GM21423 (cell line): ENCODE measurements around the gene LRRTM3.
A peak's percentile ranks its signal among the peaks of the same experiment; 100 is the strongest.

ENCODE experiments used
- ATAC-seq: cut with Tn5 transposase; IDR thresholded peaks from one replicate; pipeline ENCODE4 v1.9.1; 2021; ENCODE audit warnings: mild to moderate bottlenecking, moderate library complexity; ENCODE audit not compliant: unreplicated experiment

The LRRTM3 gene

GRCh38 chr10:66925896-66926715 lies at the start of gene LRRTM3:
TSS of gene LRRTM3 (plus strand) at chr10:66926036.
- peak; percentile 100 for ATAC-seq

GRCh38 chr10:66877361-66877760 lies 48.5 kb upstream of the LRRTM3 start:
- ATAC-seq = no peak

GRCh38 chr10:66880292-66880691 lies 45.5 kb upstream of the LRRTM3 start:
- no peak for ATAC-seq

GRCh38 chr10:66880826-66881225 lies 45.0 kb upstream of the LRRTM3 start:
- ATAC-seq = no peak

- ATAC-seq = no peak
Observed at GRCh38 chr10:66881814-66882213, 44.0 kb upstream of the LRRTM3 start.

GRCh38 chr10:66882271-66882670 lies 43.6 kb upstream of the LRRTM3 start:
- no peak for ATAC-seq

- no peak for ATAC-seq
Observed at GRCh38 chr10:66886848-66887247, 39.0 kb upstream of the LRRTM3 start.

- ATAC-seq = no peak
Observed at GRCh38 chr10:66888237-66888636, 37.6 kb upstream of the LRRTM3 start.

GRCh38 chr10:66892871-66893270 lies 33.0 kb upstream of the LRRTM3 start:
- no peak for ATAC-seq

- ATAC-seq = no peak
Observed at GRCh38 chr10:66910671-66911070, 15.2 kb upstream of the LRRTM3 start.

GRCh38 chr10:66916030-66916429 lies 9.8 kb upstream of the LRRTM3 start:
- no peak for ATAC-seq

GRCh38 chr10:66917104-66917503 lies 8.7 kb upstream of the LRRTM3 start:
- ATAC-seq = no peak

- no peak for ATAC-seq
Observed at GRCh38 chr10:66919248-66919647, 6.6 kb upstream of the LRRTM3 start.

- ATAC-seq = no peak
Observed at GRCh38 chr10:66924674-66925345, 1.0 kb upstream of the LRRTM3 start.

- ATAC-seq = no peak
Observed at GRCh38 chr10:66925373-66925772, 463 bp upstream of the LRRTM3 start.

- ATAC-seq = no peak
Observed at GRCh38 chr10:66926841-66927240, 1.0 kb downstream of the LRRTM3 start.

- no peak for ATAC-seq
Observed at GRCh38 chr10:66927251-66927935, 1.6 kb downstream of the LRRTM3 start.

GRCh38 chr10:66927971-66928770 lies 2.3 kb downstream of the LRRTM3 start:
- ATAC-seq = no peak

- ATAC-seq = no peak
Observed at GRCh38 chr10:66928776-66929175, 2.9 kb downstream of the LRRTM3 start.

- ATAC-seq = no peak
Observed at GRCh38 chr10:66929375-66929774, 3.5 kb downstream of the LRRTM3 start.
